BE2C (cell line): ENCODE data around the gene SENP1.

Source experiments
- DNase-seq: peaks from one replicate; pipeline ENCODE4 v3.0.0-alpha.2; 2020
- H3K27me3 ChIP-seq: fragments of 250-450 bp; sonication (Bioruptor Pico); 2 replicates; pipeline ENCODE4 v1.5.1; 2020; ENCODE audit warnings: mild to moderate bottlenecking
- H3K36me3 ChIP-seq: fragments of 250-450 bp; sonication (Bioruptor Pico); 2 replicates; pipeline ENCODE4 v1.5.1; 2020; ENCODE audit warnings: mild to moderate bottlenecking
- H3K4me1 ChIP-seq: fragments of 250-450 bp; sonication (Bioruptor Pico); 2 replicates; pipeline ENCODE4 v1.5.1; 2020
- H3K4me3 ChIP-seq: 2 replicates; pipeline ENCODE4 v1.5.1; 2011; ENCODE audit warnings: low read depth, low read length
- H3K9me3 ChIP-seq: fragments of 250-450 bp; sonication (Bioruptor Pico); 2 replicates; pipeline ENCODE4 v1.5.1; 2020
- CTCF ChIP-seq: IDR thresholded peaks from 2 replicates; pipeline ENCODE4 v1.5.1; 2012; ENCODE audit warnings: mild to moderate bottlenecking, low read depth, low read length

SENP1 gene

GRCh38 chr12:47995981-47996401 is 109.9 kb downstream of the SENP1 start:
- no peak overlapping the region for H3K4me3 ChIP-seq
- no peaks in the 10 kb centered on the region for H3K36me3 ChIP-seq
- TF ChIP-seq CTCF: no peak
- peaks cover 7% of the 10 kb centered on the region; the same call in 1 of the 2 replicates for H3K4me1 ChIP-seq
- DNase-seq: no peak
- H3K9me3 ChIP-seq: no peaks in the 10 kb centered on the region
- H3K27me3 ChIP-seq: peaks cover 48% of the 10 kb centered on the region

GRCh38 chr12:47993491-47993890 is 112.4 kb downstream of the SENP1 start:
- no peaks in the 10 kb centered on the region for H3K9me3 ChIP-seq
- H3K4me3 ChIP-seq: no peak overlapping the region
- peaks cover 25% of the 10 kb centered on the region for H3K27me3 ChIP-seq
- TF ChIP-seq CTCF: no peak
- peak; percentile 0 for DNase-seq
- peaks cover 8% of the 10 kb centered on the region; the same call in 1 of the 2 replicates for H3K4me1 ChIP-seq
- no peaks in the 10 kb centered on the region for H3K36me3 ChIP-seq
